Glutamatergic neuron (in vitro differentiated cells): Measurements from ENCODE around the gene PTPRN2. TPM values are rescaled to one million over a fixed set of nuclear protein-coding genes. Genes with fewer than 3 reads are reported as not detected.

Source experiments
- DNase-seq: peaks from one replicate; pipeline ENCODE4 v3.0.0; 2022
- H3K27ac Mint-ChIP-seq: one replicate; pipeline ENCODE4 v1.8.0; 2020; ENCODE audit warnings: mild to moderate bottlenecking, mixed read lengths, inconsistent platforms; ENCODE audit not compliant: unreplicated experiment
- H3K27me3 Mint-ChIP-seq: one replicate; pipeline ENCODE4 v1.8.0; 2020; ENCODE audit warnings: mild to moderate bottlenecking, moderate library complexity, mixed read lengths, inconsistent platforms; ENCODE audit not compliant: unreplicated experiment
- H3K36me3 Mint-ChIP-seq: one replicate; pipeline ENCODE4 v1.8.0; 2020; ENCODE audit warnings: mild to moderate bottlenecking, mixed read lengths, inconsistent platforms; ENCODE audit not compliant: unreplicated experiment
- H3K4me1 Mint-ChIP-seq: one replicate; pipeline ENCODE4 v1.8.0; 2020; ENCODE audit warnings: mild to moderate bottlenecking, low read depth, mixed read lengths, inconsistent platforms; ENCODE audit not compliant: unreplicated experiment
- H3K4me3 Mint-ChIP-seq: one replicate; pipeline ENCODE4 v1.8.0; 2020; ENCODE audit warnings: mild to moderate bottlenecking, mixed read lengths, inconsistent platforms; ENCODE audit not compliant: unreplicated experiment
- H3K9me3 Mint-ChIP-seq: one replicate; pipeline ENCODE4 v1.8.0; 2020; ENCODE audit warnings: mild to moderate bottlenecking, moderate library complexity, mixed read lengths, inconsistent platforms; ENCODE audit not compliant: unreplicated experiment
- total RNA-seq: library from RNA; stranded (reverse); fragmentation: NEBNext Ultra II Directional; extraction: Animal tissue kit (Norgen Biotek cat#: 25700); gene quantifications from one replicate; pipeline ENCODE4 v1.2.1, GENCODE V29; 2021; ENCODE audit not compliant: unreplicated experiment
- TF ChIP-seq, protein P1 (sequence below): fragments of 200-600 bp; sonication (generic); IDR thresholded peaks from one replicate; pipeline ENCODE4 v1.5.0; 2021; ENCODE audit not compliant: partially characterized antibody, unreplicated experiment

The PTPRN2 gene
- total RNA-seq, 1 donor from 2014 or later = 49.0 TPM

DNA sequence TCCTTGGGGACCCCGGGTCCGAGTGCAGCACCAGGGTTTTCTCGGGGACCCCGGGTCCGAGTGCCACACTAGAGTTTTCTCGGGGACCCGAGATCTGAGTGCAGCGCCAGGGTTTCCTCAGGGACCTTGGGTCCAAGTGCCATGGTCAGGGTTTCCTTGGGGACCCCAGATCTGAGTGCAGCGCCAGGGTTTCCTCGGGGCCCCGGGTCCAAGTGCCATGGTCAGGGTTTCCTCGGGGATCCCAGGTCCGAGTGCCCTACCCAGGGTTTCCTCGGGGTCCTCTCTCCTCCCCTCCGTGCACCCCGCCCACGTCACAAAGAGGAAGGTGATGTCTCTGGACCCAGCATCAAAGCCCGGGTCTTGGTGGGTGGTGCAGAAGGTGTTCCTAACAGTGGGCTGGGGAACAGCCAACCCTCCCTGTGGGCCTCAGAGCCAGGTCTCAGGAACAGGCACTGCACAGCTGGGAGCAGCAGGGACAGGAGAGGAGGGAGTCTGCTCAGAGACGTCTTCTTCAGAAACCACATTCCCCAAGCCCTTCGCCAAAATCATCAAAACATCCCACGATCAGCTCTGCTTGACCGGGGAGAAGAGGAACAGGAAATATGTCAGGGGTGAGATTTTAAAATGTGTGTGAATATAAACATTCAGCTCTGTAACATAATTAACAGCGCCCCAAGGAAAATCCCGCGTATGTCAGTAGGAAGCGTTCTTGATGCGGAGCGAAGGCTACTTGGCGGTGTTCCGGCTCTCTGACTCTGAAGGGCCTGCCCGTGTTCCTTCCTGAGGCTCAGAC is 710.1 kb downstream of the PTPRN2 start:
- TF ChIP-seq, protein P1, sequence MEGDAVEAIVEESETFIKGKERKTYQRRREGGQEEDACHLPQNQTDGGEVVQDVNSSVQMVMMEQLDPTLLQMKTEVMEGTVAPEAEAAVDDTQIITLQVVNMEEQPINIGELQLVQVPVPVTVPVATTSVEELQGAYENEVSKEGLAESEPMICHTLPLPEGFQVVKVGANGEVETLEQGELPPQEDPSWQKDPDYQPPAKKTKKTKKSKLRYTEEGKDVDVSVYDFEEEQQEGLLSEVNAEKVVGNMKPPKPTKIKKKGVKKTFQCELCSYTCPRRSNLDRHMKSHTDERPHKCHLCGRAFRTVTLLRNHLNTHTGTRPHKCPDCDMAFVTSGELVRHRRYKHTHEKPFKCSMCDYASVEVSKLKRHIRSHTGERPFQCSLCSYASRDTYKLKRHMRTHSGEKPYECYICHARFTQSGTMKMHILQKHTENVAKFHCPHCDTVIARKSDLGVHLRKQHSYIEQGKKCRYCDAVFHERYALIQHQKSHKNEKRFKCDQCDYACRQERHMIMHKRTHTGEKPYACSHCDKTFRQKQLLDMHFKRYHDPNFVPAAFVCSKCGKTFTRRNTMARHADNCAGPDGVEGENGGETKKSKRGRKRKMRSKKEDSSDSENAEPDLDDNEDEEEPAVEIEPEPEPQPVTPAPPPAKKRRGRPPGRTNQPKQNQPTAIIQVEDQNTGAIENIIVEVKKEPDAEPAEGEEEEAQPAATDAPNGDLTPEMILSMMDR = no peak
- no peak overlapping the region for H3K27ac Mint-ChIP-seq
- peaks cover 27% of the 10 kb centered on the region for H3K9me3 Mint-ChIP-seq
- no peak for DNase-seq
- peaks cover 11% of the 10 kb centered on the region for H3K27me3 Mint-ChIP-seq
- H3K36me3 Mint-ChIP-seq = peaks cover 20% of the 10 kb centered on the region
- H3K4me1 Mint-ChIP-seq = peaks cover 2% of the 10 kb centered on the region
- H3K4me3 Mint-ChIP-seq = no peak overlapping the region

DNA sequence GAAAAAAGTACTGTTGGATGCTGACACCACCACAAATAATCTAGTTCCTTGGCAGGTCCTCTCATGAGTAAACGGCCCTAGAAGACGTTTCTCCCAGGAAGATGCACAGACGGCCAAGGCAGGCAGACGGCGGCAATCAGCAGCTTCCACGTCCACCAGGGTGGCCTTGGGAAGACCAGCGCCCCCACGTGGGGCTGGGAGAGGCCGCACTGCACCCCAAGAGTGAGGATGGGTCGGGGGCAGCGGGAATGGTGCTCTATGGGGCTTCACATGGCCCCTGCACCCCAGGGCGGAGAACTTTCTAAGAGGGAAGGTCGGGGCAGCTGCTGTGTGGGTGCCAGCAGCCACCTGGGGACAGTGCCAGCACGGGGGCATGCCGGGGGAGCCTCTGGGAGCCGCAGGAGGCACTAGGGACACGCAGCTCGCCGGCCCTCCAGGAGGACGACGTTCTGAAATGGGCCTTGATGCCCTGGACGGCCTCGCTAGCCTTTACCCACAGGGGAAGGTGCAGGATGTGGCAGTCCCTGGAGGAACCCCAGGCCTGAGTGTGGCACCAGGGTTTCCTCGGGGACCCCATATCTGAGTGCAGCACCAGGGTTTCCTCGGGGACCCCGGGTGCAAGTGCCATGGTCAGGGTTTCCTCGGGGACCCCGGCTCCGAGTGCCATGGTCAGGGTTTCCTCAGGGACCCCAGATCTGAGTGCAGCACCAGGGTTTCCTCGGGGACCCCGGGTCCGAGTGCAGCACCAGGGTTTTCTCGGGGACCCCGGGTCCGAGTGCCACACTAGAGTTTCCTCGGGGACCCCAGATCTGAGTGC is 710.9 kb downstream of the PTPRN2 start:
- Mint-ChIP-seq H3K36me3 (peaks cover 20% of the 10 kb centered on the region), H3K4me3 (no peak overlapping the region), H3K27me3 (peaks cover 11% of the 10 kb centered on the region), H3K4me1 (peaks cover 2% of the 10 kb centered on the region), H3K9me3 (peaks cover 27% of the 10 kb centered on the region), H3K27ac (no peak overlapping the region)
- TF ChIP-seq, protein P1 = no peak
- DNase-seq = peak; percentile 39

DNA sequence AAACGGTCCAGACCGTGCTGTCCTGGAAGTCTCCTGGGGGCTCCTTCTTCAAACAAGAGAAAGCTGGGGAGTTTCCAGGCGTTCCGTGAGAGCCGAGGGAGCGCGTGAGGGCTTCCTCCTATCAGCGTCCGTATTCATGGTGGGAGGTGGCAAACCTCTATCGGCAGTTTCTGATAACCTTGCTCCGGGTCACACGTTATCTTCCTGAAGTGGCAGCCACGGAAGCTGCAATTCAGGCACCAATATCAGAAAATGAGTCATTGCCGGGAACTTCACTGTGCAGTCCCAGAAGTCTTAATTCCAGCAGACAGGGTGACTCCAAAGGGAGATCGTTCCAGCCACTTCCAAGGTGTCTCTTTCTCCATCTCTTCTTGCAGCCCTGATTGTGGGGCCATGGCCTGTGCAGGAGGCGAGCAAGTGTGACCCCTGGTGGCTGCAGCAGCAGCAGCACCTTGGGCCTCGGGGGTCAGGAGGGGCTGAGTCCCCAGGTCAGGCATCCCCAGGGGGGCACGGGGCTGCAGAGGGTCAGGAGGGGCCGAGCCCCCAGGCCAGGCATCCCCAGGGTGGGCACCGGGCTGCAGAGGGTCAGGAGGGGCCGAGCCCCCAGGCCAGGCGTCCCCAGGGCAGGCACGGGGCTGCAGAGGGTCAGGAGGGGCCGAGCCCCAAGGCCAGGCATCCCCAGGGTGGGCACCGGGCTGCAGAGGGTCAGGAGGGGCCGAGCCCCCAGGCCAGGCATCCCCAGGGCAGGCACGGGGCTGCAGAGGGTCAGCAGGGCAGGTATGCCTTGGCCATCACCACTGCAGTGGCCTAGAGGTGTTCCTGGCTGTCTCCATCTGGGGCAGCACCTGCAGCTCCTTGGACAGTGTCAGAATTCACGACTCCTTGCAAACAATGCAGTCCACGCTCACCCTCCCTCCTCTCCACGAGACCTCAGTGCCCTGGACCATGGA is 712.1 kb downstream of the PTPRN2 start:
- Mint-ChIP-seq H3K27me3 (peaks cover 13% of the 10 kb centered on the region), H3K27ac (no peak overlapping the region), H3K36me3 (peaks cover 15% of the 10 kb centered on the region), H3K4me1 (peaks cover 2% of the 10 kb centered on the region), H3K9me3 (peaks cover 22% of the 10 kb centered on the region), H3K4me3 (no peak overlapping the region)
- TF ChIP-seq, protein P1 = peak; percentile 73
- DNase-seq = peak; percentile 61

DNA sequence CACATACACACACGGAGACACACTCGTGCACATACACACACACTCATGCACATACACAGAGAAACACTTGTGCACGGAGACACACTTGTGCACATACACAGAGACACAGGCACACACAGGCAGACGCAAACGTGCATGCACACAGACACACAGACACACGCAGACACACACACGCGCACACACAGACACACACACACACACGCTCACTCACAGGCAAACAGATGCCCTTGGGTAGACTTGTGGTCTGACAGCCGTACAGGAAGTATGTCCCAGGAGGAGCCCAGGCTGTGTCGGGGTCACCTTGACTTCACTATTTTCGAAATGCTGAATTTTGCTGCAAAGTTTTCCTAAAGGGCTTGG is 712.8 kb downstream of the PTPRN2 start:
- H3K27ac Mint-ChIP-seq = no peak overlapping the region
- no peak for DNase-seq
- H3K36me3 Mint-ChIP-seq = peaks cover 14% of the 10 kb centered on the region
- H3K4me3 Mint-ChIP-seq = no peak overlapping the region
- peaks cover 2% of the 10 kb centered on the region for H3K4me1 Mint-ChIP-seq
- peaks cover 22% of the 10 kb centered on the region for H3K9me3 Mint-ChIP-seq
- TF ChIP-seq, protein P1 = no peak
- peaks cover 13% of the 10 kb centered on the region for H3K27me3 Mint-ChIP-seq
